GM21526 (cell line): ENCODE results near the gene RP9.

Source experiments
- ATAC-seq: cut with Tn5 transposase; IDR thresholded peaks from one replicate; pipeline ENCODE4 v1.9.1; 2021; ENCODE audit warnings: moderate library complexity; ENCODE audit not compliant: unreplicated experiment, low FRiP score

Gene RP9

DNA sequence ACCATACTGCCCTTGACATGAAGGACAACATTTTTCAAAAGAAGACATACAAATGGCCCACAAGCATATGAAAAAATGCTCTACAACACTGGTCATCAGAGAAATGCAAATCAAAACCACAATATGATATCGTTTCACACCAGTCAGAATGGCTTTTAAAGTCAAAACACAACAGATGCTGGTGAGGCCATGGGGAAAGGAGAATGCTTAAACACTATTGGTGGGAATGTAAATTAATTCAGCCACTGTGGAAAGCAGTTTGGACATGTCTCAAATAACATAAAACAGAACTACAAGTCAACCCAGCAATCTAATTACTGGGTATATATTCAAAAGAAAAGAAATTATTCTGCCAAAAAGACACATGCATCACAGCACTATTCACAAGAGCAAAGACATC is 42.4 kb downstream of the RP9 start:
- ATAC-seq = no peak

DNA sequence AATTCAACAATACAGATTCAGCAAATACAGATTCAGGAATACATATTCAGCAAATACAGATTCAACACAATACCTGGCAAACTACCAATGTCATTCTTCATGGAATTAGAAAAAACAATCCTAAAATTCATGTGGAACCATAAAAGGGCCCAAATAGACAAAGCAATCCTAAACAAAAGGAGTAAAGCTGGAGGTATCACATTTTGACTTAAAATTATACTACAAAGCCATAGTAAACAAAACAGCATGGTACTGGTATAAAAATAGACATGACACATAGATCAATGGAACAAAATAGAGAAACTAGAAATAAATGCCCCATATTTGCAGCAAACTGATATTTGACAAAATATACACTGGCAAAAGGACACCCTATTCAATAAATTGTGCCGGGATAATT is 43.2 kb downstream of the RP9 start:
- no peak for ATAC-seq

DNA sequence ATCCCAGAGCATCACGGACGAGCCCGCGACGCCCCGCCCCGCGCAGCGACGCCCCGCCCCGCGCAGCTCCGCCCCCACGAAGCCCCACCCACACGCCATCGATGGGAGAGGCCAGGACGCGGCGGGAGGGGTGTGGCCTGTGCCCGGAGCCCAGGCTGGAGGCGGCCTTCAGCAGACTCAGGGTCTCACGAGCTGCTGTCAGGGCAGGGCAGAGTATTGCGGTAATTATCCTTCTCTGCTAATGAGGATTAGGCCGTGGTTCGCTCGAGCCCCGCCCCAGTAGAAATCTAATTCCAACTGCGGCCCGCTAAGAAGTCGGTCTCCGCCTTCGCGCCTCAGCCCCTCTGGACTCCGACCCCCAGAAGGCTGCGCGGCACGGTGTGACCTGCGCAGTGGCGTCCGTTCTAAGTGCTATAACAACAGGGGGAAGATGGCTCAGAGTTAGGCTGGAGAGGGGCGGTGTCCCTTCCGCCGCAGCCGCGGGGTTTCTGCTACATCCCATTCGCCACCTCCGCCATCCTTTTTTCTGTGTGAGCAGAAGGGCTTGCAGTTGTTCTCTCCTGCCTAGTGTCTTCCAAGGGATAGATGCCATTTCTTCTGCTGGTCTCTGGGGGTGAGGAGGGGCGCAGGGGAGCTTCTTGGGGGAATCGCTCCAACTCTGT is 46.3 kb downstream of the RP9 start:
- ATAC-seq = peak; percentile 95

DNA sequence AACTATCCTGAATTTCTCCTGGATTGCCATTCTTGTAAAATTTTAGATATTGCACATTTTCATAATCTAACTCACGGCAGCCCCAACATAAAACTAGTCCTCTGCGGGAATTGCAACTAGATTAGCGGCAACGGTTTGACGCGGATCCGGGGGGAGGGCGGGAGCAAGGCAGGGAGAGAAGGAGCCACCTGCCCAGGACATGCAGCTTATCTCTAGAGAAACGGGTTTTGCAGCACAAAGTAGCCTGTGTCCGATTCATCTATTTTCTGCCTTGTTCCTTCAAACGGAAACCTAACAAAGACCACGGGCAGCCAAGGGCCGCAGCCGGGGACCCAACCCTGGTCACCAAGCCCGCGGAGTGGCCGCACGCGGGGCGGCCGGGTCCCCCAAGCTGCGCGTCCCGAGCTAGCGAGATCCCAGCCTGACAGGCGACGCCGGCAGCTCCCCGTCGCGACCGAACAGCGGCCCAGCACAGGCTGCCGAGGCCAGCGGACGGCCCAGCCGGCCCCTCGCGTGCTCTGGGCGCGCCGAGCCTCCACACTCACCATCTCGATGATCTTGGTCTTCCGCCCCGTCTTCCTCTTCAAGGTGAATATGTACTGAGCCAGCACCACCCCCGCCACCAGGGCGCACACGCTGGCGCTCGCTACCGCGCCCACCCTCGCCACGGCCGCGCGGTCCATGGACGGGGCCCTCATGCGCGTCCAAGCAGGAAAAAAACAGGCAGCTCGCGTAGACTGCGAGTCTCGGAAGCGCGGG is 47.0 kb downstream of the RP9 start, which contains the start of gene NT5C3A:
Gene NT5C3A, minus strand, starts transcription at position 754 of the 759 bp plus-strand sequence. Its CDS starts 71 bp downstream, at position 683.
- ATAC-seq = peak; percentile 47

DNA sequence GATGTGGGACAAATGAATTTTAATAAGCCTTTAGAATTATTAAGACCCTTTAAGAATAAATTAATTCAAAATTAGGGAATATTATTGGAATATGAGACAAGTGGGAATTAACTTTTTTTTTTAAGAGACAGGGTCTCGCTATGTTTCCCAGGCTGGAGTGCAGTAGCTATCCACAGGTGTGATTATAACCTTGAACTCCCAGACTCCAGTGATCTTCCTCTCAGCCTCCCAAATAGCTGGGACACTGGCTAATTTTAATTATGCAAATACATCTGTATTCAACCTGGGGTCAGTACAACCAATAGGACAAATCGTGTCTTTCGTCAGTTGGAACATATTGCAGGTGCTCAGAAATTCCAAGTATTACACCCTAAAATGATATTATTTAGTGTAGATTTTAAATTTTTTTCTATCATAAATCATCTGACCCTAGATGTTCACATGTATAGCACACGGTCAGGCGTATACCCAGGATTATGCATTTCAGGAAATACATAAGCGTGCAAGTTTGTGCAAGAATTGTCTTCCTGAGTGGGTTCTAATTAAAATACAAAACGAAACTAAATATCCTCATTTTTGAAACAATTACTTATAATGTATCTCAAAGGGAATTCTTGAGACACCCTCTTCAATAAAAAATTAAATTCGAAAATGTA is 47.8 kb downstream of the RP9 start:
- no peak for ATAC-seq

DNA sequence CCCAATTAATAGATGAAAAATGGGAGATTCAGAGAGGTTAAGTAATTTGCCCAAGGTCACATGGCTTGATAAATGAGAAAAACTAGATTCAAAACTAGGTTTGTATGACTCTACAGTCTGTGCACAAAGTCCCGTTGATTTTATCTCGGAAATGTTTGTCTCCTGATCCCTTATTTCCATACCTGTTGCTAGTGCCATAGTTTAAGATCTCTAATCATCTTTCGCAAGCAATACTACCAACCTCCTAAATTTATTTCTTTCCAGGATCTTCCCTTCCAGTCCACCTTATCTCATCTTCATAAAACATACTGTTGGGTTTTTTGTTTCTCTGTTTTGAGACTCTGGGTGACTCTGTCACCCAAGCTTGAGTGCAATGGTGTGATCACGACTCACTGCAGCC is 49.6 kb downstream of the RP9 start:
- no peak for ATAC-seq

DNA sequence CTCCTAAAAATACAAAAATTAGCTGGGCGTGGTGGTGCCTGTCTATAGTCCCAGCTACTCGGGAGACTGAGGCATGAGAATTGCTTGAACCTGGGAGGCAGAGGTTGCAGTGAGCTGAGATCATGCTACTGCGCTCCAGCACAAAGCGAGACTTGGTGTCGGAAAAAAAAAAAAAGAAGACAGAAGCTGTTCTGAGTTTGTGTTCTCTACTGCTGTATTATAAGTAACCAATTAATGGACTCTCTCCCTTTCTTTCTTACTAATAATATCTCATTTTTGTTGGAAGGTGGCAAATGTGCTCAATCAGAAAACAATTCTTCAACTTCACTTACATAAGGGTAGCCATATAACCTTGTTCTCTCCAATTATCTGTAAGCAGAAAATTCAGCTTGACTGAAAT is 54.0 kb downstream of the RP9 start:
- no peak for ATAC-seq

DNA sequence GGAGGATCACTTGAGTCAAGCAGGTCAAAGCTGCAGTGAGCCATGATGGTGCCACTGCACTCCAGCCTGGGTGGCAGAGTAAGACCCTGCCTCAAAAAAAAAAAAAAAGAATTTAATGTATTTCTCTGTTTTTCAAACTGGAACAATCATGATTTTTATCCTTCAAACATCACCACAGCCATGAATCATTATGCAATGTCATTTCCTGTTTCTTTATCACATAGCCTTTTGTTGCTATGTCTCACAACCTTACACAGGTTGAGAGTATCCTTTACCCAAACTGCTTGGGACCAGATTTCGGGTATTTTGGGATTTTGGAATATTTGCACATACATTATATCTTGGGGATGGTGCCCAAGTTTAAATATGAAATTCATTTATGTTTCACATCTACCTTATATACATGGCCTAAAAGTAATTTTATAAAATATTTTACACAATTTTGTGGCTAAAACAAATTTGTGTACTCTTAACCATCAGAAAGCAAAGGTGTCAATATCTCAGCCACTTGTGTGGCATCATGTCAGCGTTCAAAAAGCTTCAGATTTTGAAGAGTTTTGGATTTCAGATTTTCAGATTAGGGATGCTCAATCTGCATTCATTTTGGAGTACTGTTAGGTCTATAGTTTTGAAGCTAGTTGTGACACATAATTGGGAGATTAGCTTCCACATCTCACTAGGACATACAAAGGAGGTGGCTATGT is 54.8 kb downstream of the RP9 start:
- no peak for ATAC-seq

DNA sequence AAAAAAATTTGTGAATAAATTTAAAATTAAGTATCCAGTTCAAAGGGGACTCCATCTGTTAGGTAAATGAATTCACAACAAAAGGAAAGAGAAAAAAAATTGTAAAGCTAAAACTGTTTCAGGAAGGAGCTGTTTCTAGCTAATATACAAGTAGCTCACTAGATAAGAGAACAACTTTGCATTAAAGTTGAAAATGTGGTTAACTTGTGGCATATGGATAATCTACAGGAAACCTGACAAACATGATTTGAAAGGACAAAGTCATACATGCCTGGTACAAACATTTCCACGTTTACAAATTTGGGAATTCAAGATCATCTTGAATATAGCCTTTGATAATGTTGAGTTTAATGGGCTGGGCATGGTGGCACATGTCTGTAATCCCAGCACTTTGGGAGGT is 55.5 kb downstream of the RP9 start:
- ATAC-seq = no peak

DNA sequence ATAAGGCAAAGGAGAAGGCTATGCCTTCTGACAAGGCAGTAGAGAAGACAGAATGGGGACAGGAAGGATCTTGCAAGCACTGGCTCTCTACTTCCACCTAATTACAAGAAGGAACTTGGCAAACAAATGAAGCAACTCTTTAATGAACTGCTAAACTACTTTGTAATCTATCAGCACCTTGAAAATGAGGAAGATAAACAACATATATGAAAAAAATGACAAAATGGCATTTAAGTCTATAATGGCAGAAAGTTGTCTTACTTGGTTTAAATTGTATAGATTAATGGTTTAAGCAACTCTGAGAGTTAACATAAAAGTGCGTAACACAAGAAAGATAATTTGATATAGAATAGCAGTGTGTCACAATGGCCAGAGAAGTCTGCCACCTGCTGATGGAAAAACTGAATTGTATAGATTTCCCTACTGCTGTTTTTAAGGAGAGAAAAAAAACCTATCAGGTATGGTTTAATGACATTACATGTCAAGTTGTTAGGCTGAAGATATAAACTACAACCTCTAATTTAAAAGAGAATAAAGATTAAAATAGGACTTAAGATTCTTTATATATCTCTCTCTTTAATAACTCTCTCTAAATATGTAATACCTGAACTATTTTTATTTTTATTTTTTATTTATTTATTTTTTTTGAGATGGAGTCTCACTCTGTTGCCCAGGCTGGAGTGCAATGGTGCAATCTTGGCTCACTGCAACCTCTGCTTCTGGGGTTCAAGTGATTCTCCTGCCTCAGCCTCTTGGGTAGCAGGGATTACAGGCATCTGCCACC is 58.5 kb downstream of the RP9 start:
- peak; percentile 53 for ATAC-seq

DNA sequence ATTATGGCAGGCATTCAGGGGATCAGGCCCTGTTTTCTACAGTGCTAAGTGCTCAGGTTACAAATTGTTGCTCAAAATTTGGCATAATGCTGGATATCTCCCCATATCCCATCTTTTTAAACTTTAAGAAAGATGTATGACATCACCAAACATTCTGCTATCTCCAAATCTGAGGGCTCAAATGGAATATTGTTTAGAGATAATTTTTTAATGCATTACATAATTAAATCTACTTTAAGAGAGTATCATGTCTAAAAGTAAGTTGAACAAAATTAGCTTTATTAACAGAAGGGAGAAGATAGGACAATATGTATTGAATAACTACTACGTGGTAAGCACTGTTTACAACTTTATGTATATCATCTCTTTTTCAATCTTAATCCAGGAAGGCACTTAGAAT is 60.5 kb downstream of the RP9 start:
- ATAC-seq = no peak

DNA sequence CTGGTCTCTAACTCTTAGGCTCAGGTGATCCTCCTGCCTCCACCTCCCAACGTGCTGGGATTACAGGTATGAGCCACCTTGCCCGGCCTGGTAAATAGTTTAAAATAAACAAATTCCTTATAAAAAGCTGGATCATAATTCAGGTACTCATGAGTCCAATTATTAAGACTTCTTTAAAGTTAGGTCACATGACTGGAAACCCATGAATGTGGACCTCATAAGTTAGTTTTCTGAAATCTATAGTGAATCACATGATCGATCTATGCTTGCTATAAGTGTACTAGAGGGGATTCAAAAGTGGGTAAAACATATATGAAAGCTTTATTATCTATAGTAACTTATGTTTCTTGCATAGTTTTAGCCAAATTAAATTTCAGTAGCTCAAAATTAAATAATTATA is 60.9 kb downstream of the RP9 start:
- no peak for ATAC-seq

DNA sequence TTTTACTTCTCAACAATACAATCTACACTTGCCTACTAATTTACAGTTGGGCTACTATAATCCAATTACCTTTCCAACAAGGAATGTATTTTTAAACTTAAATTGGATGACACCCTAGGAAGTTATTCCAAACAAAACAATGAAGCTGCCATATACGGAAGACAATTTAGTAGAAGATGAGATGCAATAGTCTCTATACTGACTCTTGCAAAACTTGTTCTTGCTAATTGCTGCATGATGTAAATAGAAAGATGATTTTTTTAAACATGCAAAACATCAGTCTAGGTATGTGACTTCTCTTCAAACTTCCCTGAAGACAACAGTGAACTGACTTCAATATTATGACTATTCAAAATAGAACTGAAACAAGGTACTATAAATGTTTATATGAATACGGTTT is 64.2 kb downstream of the RP9 start:
- peak; percentile 36 for ATAC-seq
